Effector CD4-positive, alpha-beta T cell (primary cell): ENCODE measurements around the gene INSIG1.

ENCODE experiments used
- DNase-seq: peaks from one replicate; pipeline ENCODE4 v3.0.0-alpha.2; 2020

INSIG1 gene

DNA sequence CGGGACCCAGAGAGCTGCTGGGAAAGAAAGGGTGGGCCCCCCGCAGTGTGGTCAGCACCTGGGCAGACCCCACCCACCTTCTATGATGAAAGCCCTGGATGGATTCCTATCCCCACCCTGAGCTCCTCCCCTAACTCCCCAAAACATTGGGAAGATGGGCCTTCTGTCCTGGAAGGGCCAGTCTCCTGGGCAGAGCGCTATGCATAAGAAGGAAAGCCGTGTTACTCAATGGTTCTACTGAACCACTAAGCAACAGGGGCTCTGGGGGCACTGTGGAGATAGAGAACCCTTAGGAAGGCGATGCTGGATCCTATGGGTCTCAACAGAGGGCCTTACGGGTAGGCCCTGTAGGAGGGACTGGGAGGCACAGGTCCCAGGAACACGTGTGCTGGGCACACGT, 30.7 kb upstream of the INSIG1 start:
- DNase-seq = no peak

DNA sequence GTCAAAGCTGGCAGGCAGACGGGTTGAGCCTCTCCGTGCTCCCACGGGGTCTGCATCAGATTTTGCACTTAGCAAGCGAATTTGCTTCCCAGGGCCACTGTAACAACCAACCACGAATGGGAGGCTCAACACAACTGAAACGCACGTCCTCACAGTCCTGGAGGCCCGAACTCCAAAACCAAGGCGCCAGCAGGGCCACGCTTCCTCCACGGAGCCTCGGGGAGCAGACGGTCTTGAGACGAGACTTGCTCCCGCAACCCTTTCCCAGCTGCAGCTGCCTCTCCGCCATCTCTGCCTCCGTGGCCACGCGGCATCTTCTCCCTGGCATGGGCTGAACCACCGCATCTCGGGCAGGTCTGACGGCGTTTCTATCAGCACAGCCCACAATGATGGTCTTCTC, 30.2 kb upstream of the INSIG1 start:
- DNase-seq = no peak

DNA sequence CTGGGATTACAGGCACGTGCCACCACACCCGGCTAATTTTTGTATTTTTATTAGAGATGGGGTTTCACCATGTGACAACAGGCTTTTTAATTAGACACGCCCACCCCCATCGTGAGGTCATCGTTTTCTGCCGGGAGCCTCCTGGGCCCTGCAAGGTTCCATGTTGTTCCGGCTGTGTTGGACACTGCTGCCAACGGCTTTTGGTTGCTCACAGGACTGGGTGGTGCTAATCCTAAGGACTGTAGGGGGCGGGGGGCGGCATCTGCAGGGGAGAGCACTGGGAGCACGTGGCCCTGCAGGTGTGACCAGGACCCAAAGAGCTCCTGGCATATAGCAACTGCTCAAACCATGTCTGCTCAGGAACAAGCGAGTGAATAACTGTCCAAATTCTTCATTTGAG, 29.5 kb upstream of the INSIG1 start:
- no peak for DNase-seq

DNA sequence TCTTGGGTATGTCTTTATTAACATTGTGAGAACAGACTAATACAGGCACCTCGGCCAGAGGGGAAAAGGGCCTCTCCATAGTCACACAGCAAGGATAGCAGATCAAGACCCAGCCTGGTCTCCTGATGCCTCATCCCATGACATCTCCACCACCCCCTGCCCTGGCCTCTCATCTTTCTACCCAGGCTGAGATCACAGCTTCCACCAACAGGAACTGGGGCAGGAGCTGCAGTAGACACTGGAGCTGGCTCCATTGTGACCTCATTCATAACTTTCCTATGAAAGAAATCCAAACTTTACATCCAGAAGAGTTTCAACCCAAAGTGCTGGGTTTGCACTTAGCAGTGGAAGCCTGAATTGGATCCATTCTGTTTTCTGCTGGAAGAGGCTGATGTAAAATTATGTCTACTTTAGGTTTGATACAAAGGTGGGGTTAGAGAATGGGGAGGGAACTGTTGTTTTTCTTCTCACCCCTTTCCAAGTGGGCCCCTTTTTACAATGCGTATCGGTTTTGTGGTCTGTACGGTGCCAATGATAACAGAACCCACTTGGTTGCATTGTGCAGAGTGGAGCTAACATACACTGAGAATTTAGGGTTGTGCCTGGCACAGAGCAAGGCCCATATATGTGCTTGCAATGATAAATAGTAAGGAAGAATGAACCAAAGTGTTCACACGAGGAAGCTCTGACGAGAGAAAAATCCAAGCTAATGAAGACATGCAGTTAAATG, 28.6 kb upstream of the INSIG1 start:
- DNase-seq = no peak

DNA sequence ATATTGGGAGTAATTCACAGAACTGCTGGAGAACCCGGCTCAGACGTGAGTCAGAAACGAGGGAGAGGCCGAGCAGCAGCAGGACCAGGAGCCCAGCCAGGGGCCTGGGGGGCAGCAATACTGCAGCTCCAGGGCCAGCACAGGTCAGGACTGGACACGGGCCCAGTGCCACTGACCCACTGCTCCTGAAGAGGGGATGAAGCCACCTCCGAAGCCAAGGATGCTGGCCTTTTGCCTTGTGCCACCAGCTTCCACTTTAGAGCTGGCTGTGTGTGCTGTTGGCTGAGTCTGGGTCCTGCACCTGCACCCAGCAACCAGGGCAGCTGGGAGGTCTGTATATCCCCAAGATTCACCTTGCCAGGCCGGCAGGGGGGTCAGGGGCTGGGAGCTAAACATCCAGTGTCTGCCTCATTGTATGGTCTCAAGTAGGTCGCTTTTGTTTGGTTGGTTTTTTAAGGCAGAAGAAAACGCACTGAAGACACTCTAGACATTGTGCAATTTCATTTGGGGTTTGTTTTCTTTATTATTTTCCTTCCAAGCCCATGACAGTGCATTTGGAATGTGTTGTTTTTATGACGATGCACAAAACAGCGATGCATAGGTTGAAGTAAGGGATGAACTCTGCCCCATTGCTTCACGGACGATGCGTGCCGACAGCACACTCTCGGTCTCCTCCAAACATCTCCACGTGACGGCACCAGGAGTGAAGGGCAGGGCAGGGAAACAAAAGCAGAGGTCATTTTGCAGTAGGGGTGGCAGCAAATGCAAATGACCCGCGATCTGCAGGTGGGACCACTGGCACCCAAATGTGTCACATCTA, 27.7 kb upstream of the INSIG1 start:
- DNase-seq = no peak

DNA sequence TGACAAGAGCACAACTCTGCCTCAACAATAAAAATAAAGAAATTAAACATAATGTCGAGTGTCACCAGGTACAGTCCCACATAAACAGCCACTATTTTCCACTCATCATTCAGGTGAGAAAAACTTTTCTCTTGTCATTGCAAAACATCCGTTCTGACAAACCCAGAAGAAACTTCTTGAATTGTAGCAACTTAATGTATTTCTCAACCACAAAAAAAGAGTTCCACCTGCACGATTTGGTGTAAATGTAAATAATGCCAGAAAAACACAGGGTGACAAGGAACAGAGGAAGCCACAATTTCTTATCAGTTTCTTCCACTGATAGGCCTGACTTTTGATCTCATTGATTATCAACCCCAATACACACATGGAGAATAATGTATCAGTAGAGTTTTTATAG, 26.8 kb upstream of the INSIG1 start:
- DNase-seq = no peak

DNA sequence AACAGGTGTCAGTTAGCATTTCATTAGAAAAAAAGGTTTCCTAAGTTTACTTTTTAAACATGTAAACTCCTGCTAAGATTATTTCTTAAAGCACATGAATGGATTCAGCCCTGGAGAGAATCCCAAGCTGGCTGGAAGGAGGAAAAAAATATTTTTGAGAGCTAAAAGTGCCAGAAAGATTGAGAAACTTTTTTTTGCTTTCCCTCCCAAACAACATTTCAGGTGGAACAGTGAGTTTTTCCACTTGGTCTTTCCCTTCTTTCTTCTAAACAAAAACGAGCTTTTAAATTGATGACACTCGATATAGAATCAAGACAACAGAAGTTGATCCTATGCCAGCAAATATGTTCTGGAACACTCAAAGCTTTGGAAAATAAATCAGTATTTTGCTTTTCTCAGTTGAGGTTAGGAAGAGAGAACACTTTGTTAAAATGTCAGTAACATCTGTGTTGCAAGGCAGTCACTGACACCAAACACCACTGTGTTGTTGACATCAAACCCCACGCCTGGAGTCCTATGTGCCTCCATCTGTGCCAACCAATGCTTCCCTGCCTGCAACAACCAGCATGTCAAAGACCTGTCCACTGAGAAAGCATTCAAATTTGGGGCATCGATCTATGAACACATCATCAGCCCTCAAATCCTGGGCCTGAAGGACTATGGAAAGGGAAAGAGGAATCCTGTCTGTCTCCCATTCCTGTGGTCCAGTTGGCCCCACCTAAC, 22.9 kb upstream of the INSIG1 start:
- DNase-seq = no peak

DNA sequence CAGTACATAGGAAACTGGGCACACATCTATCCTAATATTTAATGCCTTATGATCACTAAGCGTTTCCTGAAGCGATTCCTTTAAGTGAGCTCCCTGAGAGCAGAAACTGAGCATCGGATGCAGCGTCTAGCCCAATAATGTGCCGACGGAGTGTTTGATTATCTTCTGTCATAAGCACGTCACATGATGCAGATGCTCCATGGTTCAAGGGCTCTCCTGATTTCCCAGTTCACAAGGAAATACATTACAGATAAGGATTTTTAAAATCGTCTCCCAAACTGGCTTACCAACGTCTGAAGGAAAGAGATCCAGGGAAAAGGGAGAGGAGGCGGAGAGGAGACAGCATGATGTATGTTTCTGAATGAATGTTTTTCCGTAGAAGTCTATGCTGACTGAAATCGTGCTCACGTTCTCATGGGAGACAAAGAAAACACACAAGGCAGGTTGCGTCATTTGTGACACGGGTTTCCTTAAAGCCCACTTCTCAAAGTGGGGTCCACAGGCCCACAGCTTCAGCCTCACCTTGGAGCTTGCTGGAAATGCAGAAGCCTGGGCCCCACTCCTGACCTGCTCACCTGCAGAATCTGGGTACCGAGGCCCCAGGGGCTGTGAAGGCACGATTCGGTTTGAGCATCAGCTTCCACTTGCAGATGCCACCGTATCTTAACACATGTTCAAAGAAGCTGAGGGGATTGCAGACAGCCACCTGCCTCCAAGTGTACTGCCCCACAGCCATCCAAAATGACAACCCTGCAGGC, 21.5 kb upstream of the INSIG1 start:
- DNase-seq = no peak

DNA sequence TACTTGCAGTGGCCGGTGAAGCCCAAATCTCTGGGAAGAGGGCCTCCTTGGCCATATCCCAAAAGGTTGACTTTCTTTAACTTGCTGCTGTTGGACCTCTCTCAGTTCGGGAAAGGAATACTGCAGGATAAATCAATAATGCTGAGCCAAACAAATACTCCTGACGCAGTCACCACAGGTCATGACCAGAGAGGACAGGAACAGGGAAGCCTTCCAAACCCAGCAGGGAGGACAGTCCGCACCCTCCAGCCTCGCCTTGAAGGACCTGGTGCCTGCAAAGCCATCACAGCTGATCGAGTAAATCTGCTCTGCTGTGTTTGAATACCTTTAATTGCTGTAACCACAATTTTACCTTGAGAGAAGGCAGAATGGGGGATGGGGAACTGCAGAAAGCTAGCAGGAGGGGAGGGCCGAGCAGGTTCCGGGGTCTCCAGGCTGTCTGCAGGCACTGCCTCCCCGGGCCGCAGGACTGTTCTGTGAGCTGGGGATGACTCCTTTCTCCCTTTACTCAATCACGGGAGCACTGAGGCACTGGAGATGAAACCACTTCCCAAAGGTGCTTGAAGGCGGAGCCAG, 20.8 kb upstream of the INSIG1 start:
- DNase-seq = no peak

DNA sequence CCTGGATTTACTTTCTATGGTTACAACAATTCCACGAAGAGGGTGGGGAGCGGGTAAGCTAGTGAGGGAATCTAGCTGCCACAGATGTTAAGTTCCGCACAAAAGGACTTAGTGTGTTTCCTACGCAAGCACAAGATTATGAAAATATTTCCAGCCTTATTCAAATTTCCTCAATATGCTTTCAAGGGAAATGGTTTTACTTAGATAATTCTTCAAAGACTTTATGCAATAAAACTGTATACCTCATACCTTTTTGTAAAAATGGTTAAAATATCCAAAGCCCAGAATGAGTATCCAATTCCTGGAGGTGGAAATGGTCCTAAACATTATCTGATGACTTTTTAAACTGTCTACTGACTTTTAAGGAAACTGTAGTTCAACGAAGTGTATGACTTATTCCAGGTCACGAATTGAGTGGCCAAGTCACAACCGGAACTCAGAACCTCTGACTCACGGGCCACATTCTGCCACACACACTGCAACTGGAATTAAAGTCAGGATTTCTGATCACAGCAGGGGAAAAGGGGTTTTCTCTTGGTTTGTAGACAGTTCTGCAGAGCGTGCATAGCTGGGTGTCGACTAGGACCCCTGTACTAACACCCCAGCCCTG, 20.2 kb upstream of the INSIG1 start:
- no peak for DNase-seq

DNA sequence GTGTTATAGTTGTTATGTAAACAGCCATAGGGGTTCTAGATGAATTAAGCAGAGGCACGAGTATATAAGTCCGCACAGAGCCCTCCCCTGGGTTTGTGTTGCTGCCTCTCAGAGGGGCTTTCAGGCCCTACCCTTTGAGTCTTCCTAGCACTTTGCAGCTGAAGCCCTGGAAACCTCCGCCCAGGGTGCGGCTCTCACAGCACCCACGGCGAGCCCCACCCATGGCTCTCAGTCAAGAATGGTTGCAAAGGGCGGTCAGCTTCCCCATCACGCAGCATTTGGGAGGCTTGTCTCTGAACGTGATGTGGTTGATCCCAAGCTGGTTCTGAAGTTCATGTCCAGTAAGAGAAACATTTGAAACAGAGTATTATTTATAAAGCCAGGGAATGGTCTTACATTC, 18.8 kb upstream of the INSIG1 start:
- no peak for DNase-seq

DNA sequence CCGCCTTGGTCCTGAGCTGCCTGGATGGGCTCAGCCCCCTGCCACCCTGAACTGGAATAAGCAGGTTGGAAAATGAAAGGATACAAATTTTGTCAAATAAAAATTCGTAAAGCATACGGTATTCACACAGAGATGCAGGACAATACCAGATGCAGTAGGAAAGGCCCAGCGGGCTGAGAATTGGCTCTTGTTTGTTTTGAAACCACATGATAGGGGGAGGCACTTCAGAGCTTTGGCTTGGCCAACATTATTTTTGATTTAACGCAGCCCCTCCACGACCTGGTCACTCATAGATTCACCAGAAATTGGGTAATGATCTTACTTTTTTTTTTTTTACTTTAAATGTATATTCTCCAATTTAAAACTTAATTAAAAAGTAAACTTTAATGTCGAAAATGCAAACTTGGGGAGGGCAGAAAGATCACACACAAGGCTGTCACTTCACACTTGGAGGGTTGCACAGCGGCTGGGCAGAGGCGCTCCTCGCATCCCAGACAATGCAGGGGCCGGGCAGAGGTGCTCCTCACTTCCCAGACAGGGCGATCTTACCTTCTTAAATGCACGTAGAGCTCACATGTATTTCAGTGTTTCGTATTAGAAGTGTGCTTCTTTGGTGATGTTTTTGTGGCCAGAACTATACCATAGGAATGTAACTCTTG, 17.8 kb upstream of the INSIG1 start:
- no peak for DNase-seq

DNA sequence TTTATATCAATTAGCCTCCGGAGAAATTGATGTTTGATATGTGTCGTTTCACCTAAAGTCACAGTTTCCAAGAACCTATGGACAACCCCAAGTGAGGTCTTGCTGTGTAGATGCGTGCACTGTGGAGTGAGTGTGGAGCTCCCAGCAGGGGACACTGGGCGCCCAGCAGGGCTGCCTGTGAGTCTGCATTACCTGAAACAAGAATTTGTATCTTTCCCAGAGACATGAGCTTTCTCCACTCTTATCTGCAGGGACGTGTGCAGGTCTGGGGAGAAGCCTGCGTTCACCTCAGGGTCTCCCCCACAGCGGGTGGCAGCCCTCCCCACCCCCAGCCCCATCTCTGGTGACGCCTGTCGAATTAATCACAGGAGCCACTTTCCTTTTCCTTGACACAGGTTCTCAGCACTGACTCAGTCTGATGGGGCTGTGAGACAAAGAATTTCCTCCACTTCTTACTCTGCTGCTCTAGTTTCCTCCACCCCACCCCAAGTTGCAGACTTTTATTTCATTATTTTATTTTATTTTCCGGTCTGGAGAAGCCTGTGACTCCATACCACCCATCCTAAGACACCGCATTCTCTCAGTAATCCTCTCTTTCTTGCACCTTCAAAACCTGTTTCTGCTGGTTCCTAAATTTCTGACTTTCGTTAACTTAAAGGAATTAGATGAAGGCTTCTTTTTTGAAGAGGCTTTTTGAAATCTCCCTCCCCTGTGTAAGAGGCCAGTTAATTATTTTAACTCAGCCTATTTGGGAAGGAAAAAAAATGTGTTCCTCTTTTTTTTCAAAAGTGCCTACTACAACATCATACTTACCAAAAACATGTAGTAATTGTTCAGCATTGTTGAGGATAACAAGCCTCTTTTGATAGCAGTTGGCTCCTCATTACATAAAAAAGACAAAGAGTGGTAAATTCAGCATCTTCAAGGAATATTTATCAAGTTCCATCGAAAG, 17.0 kb upstream of the INSIG1 start:
- no peak for DNase-seq

DNA sequence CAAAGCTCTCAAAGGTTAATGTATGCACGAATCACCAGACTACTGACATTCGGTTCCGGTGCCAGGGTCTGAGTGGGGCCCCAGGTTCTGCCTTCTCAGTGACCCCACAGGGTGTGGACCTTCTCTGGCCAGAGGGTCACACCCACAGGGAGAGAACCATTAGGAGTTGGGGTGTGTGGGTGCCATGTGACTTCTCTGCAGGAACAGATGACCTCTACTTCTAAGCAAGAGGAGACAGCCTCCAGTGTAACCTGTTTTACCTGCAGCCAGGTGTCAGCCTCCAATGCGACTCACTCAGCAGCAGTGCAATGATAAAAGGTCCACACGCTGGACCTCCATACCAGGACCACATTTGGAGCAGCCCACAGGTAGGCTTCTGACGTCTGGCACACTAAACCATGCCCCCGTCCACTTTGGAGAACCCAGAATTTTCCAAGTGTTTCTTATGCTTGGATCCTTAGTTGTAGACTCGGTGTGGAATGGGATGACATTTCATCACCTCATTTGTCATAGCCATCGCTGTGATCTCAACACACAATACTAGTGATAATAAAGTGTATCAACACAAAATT, 16.2 kb upstream of the INSIG1 start:
- no peak for DNase-seq

DNA sequence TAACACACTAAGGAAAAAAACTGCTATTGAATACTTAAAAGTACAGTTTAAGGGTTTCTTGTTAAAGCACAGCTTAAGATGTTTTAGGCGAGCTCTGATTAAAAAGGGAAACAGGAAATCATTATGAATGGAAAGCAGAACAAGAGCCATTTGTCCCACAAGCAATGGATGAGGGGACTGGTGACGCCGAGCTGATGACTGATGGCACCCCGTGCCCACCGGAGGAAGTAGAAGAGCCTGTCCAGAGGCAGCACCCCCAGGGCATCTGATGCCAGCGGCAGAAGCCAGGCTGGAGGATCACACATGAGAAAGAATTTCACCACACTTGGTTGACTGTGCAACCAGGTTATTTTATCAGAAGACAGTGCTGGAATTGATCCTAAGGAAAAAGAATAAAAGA, 15.0 kb upstream of the INSIG1 start:
- no peak for DNase-seq

DNA sequence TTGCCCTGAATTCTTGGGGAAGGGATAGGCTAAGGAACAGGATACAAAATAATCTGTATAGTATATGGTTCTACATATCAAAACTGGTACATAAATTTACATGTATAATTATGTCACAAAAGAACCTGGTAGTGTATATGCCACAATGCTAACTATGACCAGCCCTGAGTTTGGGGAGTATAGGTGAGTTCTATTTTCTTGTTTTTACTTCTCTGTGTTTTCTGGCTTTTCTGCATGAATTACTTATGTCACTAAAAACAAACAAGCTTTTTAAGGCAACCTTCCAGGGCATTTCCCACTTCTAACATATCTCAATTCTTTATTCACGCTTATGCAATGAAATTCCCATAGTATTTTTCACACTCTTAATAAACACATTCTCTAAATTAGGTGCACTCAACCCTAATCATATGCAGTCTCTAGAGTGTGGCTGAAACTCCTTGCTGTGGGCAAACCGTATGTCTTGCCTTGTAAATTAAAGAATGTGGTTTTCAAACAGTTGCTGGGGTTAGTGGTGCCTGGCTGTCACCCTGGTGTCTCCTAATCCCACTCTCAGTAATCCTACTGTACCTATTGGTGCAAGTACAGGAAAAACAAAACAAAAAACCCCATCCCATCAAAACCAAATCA, 14.0 kb upstream of the INSIG1 start:
- no peak for DNase-seq

DNA sequence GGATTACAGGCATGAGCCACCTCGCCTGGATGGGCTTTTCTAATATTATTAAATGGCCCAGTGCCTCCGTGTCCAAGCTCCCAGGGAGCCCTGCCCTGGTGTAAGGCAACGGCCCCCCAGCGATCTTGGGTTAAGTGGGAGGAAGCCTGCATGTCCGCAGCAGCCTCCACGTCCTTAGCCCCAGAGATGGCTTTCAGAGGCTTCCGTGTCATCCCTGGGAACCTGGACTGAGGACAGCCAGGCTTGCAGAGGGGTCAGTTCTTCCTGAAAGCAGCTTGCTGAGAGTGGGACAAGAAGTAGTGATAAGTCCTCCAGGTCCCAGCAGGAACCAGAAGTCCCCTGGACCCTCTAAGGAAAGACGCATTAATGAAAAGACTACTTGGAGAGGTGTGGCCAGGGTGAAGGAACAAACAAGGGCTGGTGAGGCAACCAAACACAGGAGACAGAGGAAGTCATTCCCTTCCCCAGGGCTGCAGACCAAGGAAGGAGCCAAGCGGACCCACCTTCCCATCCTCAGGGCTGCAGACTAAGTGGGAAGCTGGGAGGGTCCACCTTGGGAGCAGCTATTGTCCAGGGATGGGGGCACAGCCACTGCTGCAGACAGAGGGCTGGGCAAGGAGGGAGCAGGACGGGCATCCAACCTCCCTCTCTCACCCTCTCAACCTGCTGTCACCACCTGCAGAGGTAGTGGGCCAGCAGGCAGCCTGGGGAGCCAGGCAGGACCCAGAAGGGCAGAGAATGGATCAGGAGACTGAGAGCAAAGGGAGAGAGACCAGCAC, 13.0 kb upstream of the INSIG1 start:
- DNase-seq = no peak

DNA sequence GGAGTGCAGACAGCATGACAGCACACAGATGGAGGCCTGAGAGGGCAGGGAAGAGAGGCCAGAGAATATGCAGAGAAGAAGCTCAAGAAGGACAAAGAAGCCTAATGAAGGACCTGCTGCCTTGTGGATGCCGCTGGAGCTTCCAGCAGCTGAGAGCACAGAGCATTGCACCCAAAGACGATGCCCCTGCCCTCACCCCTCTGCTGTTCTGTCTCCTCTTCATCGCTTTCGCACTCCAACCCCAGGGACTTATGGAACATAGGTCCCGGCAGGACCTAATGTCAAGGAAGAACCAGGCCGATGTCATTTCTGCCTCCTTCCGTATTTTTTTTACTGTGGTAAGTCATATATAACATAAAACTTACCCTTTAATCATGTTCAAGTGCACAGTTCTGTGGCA, 12.3 kb upstream of the INSIG1 start:
- no peak for DNase-seq

DNA sequence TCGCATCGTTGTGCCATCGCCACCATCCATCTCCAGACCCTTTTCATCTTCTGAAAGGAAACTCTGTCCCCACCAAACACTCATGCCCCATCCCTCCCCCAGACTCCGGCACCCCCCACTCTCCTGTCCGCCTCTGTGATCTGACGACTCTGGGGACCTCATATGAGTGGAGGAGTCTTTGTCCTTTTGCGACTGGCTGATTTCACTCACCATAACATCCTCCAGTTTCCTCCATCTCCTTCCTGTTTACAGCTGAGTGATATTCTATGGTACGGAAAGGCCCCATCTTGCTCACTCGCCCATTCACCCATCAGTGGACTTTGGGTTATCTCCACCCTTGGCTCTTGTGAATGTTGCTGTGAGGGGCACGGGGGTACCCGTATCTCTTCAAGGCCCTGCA, 11.8 kb upstream of the INSIG1 start:
- DNase-seq = no peak
